HG03342 (cell line): ENCODE data around the gene EHF.

ENCODE experiments used
- ATAC-seq: cut with Tn5 transposase; IDR thresholded peaks from one replicate; pipeline ENCODE4 v1.9.1; 2021; ENCODE audit warnings: mild to moderate bottlenecking, moderate library complexity; ENCODE audit not compliant: unreplicated experiment

EHF gene

DNA sequence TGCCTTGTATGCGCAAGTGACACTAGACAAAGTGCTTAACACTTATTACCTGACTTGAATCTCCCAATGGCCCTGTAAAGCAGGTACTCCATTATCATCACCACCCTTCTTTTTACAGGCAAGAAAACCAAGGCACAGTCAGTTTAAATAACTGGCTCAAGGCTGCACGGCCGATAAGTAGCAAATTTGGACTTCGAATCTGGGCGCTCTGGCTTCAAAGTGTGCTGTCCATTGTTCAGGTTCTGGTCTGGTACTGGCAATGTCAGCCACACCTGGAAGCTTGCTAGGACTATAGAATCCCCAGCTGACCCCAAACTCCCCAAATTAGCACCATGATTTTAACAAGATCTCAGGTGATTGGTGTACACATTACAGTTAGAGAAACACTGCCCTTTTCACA, 19.3 kb upstream of the EHF start:
- no peak for ATAC-seq

DNA sequence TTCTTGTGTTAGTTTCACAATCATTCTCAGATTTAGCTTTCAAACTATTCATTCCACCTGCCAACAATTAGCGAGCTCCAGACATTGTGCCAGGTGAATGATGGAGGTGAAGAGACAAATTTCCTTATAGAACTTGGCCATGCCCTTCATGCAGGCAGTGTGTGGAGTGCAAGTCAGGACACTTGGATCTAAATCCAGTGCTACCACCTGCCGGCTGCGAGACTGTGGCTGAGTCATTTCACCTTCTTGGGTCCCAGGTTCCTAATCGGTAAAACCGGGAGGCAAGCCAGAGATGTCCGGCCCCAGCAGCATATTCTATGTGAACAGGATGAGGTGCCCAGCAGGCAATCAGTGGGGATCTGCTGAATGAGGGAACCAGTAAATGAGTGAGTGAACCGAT, 18.6 kb upstream of the EHF start:
- no peak for ATAC-seq

GRCh38 chr11:34603129-34604001, 17.5 kb upstream of the EHF start:
- no peak for ATAC-seq

GRCh38 chr11:34604145-34604544, 16.7 kb upstream of the EHF start:
- no peak for ATAC-seq

- ATAC-seq, result no peak
Measured at GRCh38 chr11:34604911-34605310, 16.0 kb upstream of the EHF start.

- ATAC-seq, result no peak
Measured at GRCh38 chr11:34605481-34606325, 15.2 kb upstream of the EHF start.

DNA sequence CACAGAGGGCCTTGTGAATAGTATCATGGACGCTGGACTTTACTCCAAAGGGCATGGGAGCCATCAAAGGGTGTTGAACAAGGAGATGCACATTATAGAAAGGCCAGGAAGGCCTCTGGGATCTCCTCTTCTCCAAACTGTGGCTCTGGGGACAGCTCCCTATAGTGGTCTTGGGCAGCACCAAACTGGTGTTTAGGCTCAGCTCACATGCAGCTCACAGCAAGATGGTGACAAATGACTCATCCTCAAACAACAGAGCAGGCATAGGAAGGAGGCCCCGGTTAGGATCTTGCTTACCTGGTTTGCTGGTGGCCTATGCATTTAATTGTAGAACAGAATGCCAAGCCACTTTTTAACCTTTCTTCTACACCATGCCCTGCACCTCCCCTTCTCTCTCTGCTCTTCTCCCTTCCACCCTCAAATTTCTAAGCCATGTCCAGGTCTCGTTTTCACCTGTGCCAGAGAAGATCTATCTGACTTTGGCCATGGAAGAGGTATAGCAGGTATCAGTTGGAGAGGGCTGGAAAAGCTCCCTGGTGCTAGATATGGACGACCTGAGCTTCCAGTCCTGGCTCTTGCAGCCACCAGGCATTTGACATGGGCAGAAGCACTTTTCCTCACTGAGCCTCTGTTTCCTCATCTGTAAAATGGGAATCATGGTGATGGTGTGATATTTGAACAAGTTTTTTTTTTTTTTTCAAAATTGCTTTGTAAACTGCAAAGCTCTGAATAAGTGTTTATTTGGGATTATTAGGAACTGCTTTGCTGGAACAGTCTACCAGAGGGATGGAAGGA, 14.4 kb upstream of the EHF start:
- ATAC-seq, result no peak

GRCh38 chr11:34609187-34609751, 11.6 kb upstream of the EHF start:
- no peak for ATAC-seq

GRCh38 chr11:34609850-34610249, 11.0 kb upstream of the EHF start:
- no peak for ATAC-seq

GRCh38 chr11:34610324-34611041, 10.4 kb upstream of the EHF start:
- no peak for ATAC-seq

DNA sequence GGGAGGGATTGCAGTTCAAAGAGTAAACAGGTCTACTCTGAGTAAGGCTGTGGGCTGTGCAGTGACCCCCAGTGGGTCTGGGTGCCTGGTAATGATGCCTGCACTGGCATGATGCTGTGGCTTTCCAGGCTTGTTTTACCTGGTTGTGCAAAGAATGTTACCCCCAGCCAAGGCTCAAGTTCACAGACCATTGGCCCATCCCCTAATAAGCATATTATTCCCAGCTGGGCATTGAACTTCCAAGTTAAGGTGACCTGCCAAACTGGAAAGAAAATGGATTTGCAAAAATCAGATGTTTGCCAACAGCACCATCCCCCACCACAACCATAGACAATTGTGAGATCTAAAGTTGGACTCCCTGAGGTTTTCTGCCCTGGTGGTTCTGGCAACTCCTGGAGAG, 7.9 kb upstream of the EHF start:
- peak; percentile 6 for ATAC-seq

GRCh38 chr11:34613552-34614056, 7.3 kb upstream of the EHF start:
- peak; percentile 86 for ATAC-seq

DNA sequence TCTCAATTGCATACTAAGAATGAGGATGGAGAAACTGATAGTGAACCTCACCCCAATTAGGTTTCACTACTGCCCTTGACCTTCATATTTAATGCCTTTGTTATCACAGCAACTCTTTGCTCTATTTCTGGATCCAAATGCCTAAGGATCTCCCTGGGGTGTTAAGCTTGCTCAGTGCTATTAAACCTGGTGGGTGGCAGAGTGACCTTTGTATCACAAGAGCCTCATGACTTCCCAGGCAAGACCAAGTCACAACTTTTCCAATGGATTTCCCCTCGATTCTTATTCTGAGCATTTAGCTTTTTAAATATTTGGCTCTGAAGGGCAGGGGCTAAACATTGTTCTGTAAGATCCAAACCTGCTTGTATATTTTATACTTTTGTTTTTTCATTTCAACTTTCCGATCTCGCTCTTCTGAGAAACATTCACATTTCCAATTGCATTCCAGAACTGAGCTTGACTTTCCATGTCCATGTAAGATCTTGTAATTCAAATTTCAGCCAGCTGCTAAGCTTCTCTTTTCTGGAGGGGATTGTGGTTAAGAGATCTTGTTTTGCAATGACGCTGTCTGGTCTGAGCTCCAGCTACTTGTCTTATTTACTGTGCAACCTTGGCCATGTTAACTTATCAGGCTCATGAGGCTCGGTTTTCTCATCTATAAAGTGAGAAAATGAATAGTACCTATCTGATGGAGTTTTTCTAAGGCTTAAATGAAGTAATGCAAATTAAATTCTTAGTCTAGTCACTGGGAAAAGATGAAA, 6.4 kb upstream of the EHF start:
- ATAC-seq, result peak; percentile 60

DNA sequence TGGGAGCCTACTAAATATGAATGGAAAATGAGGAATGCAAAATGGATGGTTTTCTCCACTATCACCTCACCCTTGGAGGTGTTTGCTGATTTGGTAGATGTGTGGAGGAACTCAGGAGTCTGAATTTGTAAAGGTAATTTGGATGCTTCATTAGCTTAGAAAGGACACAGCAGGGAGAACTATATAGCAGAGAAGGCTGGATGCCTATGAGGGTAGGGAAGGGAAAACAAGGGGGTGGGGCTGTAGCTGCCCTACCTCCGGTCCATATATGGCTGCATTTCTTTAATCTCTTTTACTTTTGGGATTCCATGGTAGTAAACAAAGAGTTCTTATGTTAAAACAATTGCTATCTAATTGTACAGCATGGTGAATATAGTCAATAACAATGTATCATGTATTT, 4.8 kb upstream of the EHF start:
- ATAC-seq, result no peak

- no peak for ATAC-seq
Measured at GRCh38 chr11:34616830-34617504, 3.9 kb upstream of the EHF start.

- ATAC-seq, result no peak
Measured at GRCh38 chr11:34618406-34618805, 2.5 kb upstream of the EHF start.

DNA sequence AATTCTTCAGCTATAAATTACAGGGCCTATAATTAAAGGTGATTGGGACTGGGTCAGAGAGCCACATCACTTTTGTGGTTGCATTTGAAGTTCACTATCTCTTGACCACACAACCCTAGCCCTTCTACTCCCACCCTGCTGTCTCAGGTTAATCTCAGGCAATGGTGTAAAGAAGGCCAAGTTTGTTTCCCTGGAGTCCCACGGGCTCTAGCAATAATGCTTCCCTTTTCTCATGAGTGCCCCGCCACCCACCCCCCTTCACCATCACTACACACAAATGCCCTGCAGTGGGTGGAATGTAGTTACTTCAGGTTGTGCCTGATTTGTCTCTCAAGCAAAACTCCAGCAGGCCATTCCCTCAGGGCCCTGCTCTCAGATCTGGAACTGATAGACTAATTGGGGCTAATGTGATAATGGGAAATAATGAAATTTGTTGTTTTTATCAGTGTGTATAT, 1.8 kb upstream of the EHF start:
- no peak for ATAC-seq

DNA sequence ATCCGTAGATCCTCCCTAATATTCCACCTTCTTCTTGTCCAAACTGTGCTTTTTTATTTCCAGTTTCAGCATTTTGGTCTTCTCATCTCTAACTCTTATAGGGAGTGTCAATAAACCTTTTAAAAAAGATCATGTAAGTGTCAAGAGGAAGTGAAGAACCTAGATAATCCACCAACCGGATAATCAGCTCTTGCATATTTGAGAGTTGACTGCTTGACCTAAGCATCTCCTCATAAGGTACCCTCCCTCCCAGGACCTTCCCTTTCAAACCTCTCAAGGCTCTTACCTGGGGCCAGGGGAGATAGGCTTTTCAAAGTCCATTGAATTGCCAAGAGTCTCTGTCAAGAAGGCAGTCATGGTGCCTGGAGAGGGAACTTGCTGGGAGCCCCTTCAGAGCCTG, 691 bp upstream of the EHF start:
- ATAC-seq, result no peak

GRCh38 chr11:34621876-34622275, 983 bp downstream of the EHF start:
- no peak for ATAC-seq
